Endothelial cell of umbilical vein (primary cell): ENCODE results near the gene SMARCC1. TPM values are rescaled to one million over a fixed set of nuclear protein-coding genes. Genes with fewer than 3 reads are reported as not detected.

ENCODE experiments used
- BruUV-seq: library from RNA; stranded (reverse); fragments of 400-500 nt; replicated peaks from 2 replicates; lab custom pipeline; 2021; lab: Mats Ljungman, UMichigan
- CTCF ChIA-PET: fragments of 300-600, 350-600 bp; sonication (Branson Sonifier 250); formaldehyde crosslinking; loops from one replicate; lab custom pipeline; 2021; ENCODE audit warnings: antibody characterized with exemption, inconsistent platforms; lab: Charles Lee
- POLR2A ChIA-PET: fragments of 300-600, 350-600 bp; sonication (Branson Sonifier 250); formaldehyde crosslinking; loops from one replicate; lab custom pipeline; 2021; ENCODE audit warnings: antibody characterized with exemption, inconsistent platforms; lab: Charles Lee
- DNase-seq: peaks from one replicate; pipeline ENCODE4 v3.0.0-alpha.2; 2011; ENCODE audit warnings: low read depth, low spot score
- FAIRE-seq: peaks from 2 replicates; lab custom pipeline; 2011; peaks lifted over from hg19 to GRCh38; lab: Jason Lieb, UNC
- H2AFZ ChIP-seq: 2 replicates; pipeline ENCODE4 v1.6.0; 2012; ENCODE audit warnings: low read depth, low read length, control low read depth, inconsistent platforms
- H3K27ac ChIP-seq: 2 replicates; pipeline ENCODE4 v1.5.1; 2011; ENCODE audit warnings: low read depth, mild to moderate bottlenecking, control low read depth, low read length, moderate library complexity; ENCODE audit not compliant: insufficient read depth
- H3K27me3 ChIP-seq, 2 experiments: 2 replicates each; pipeline versions ENCODE4 v1.6.0 to v1.6.1; 2011; ENCODE audit warnings: low read length in 2 of 2, mixed read lengths in 1 of 2; ENCODE audit not compliant: control insufficient read depth in 2 of 2, insufficient read depth in 2 of 2
- H3K36me3 ChIP-seq, 2 experiments: 2 replicates in 1 of 2; 3 replicates in 1 of 2; pipeline ENCODE4 v1.5.1; 2011; ENCODE audit warnings: low read length in 2 of 2, mild to moderate bottlenecking in 1 of 2, moderate library complexity in 1 of 2; ENCODE audit not compliant: control insufficient read depth in 2 of 2, insufficient read depth in 2 of 2; ENCODE audit errors: extremely low read depth in 1 of 2
- H3K4me1 ChIP-seq: 3 replicates; pipeline ENCODE4 v1.5.1; 2011; ENCODE audit warnings: mild to moderate bottlenecking, low read length; ENCODE audit not compliant: control insufficient read depth, insufficient read depth; ENCODE audit errors: extremely low read depth
- H3K4me2 ChIP-seq: 2 replicates; pipeline ENCODE4 v1.6.1; 2011; ENCODE audit warnings: low read length, control low read depth, mixed read lengths; ENCODE audit not compliant: insufficient read depth
- H3K4me3 ChIP-seq, 3 experiments: fragments of 200-600 bp in 1 of 3; sonication (generic), shearing (Covaris generic) in 1 of 3; replicated peaks in 1 of 3; 2 replicates each; pipeline ENCODE4 v1.5.1; 2011 to 2016; ENCODE audit warnings: control low read depth in 3 of 3, low read length in 3 of 3, mild to moderate bottlenecking in 2 of 3, inconsistent platforms in 1 of 3, low read depth in 1 of 3, moderate library complexity in 1 of 3; ENCODE audit not compliant: insufficient read depth in 1 of 3
- H3K79me2 ChIP-seq: 2 replicates; pipeline ENCODE4 v1.6.0; 2012; ENCODE audit warnings: low read length, inconsistent platforms; ENCODE audit not compliant: control insufficient read depth, insufficient read depth
- H3K9ac ChIP-seq: replicated peaks from 2 replicates; pipeline ENCODE3; 2011; ENCODE audit warnings: low read length, control low read depth; ENCODE audit not compliant: insufficient read depth; ENCODE audit errors: extremely low read depth
- H3K9me1 ChIP-seq: replicated peaks from 3 replicates; pipeline ENCODE4 v1.6.0; 2011; ENCODE audit warnings: mild to moderate bottlenecking, low read length; ENCODE audit not compliant: control insufficient read depth, insufficient read depth; ENCODE audit errors: extremely low read depth
- H3K9me3 ChIP-seq: replicated peaks from 2 replicates; pipeline ENCODE4 v1.5.1; 2012; ENCODE audit warnings: low read length, inconsistent platforms; ENCODE audit not compliant: control insufficient read depth, insufficient read depth
- H4K20me1 ChIP-seq: replicated peaks from 2 replicates; pipeline ENCODE3; 2011; ENCODE audit warnings: mild to moderate bottlenecking, low read length; ENCODE audit not compliant: control insufficient read depth, insufficient read depth; ENCODE audit errors: extremely low read depth
- CTCF ChIP-seq, 2 donors: IDR thresholded peaks; 1 replicate in 1 of 2; 2 replicates in 1 of 2; pipeline ENCODE4 v1.5.1; 2011; ENCODE audit warnings: low read length in 2 of 2, mild to moderate bottlenecking in 2 of 2, moderate library complexity in 2 of 2, control low read depth in 1 of 2, inconsistent platforms in 1 of 2, low read depth in 1 of 2; ENCODE audit not compliant: insufficient read depth in 1 of 2; ENCODE audit errors: extremely low read depth in 1 of 2
- EZH2 ChIP-seq: IDR thresholded peaks from 2 replicates; pipeline ENCODE4 v1.6.1; 2012; ENCODE audit warnings: borderline replicate concordance, low read depth, mild to moderate bottlenecking, moderate library complexity, low read length, inconsistent platforms; ENCODE audit not compliant: severe bottlenecking
- FOS ChIP-seq: IDR thresholded peaks from 2 replicates; pipeline ENCODE4 v1.6.1; 2011; ENCODE audit warnings: mild to moderate bottlenecking, low read length, moderate library complexity, borderline replicate concordance; ENCODE audit not compliant: insufficient read depth
- GATA2 ChIP-seq: IDR thresholded peaks from 2 replicates; pipeline ENCODE4 v1.7.0; 2011; ENCODE audit warnings: low read depth, mild to moderate bottlenecking, moderate library complexity, mixed read lengths, low read length; ENCODE audit not compliant: insufficient read length, insufficient read depth
- JUN ChIP-seq: IDR thresholded peaks from 2 replicates; pipeline ENCODE4 v1.6.1; 2011; ENCODE audit warnings: borderline replicate concordance, low read depth; ENCODE audit not compliant: insufficient read length, insufficient read depth
- MAX ChIP-seq: IDR thresholded peaks from 2 replicates; pipeline ENCODE4 v1.6.1; 2011; ENCODE audit not compliant: insufficient read depth, insufficient read length
- MYC ChIP-seq: IDR thresholded peaks from one replicate; pipeline ENCODE4 v1.6.1; 2011; ENCODE audit warnings: mild to moderate bottlenecking, low read depth, low read length
- POLR2A ChIP-seq: IDR thresholded peaks from 2 replicates; pipeline ENCODE4 v1.6.1; 2012; ENCODE audit warnings: low read depth, mild to moderate bottlenecking, control low read depth, low read length
- POLR2AphosphoS5 ChIP-seq: IDR thresholded peaks from 2 replicates; pipeline ENCODE4 v1.6.1; 2012; ENCODE audit warnings: low read depth, mild to moderate bottlenecking, control low read depth, low read length, moderate library complexity; ENCODE audit not compliant: insufficient read depth
- dilution Hi-C: fragments of 300-500 bp; cut with MboI; formaldehyde crosslinking; loops from one replicate; pipeline ENCODE4 v1.15.0; 2019; ENCODE audit warnings: low sequenced_read_pairs; ENCODE audit not compliant: extremely low pct_ligation_motif_present
- intact Hi-C: fragments of 100-400 bp; cut with micrococcal nuclease; formaldehyde crosslinking; loops from one replicate; pipeline ENCODE4 v1.10.0; 2022
- polyA plus RNA-seq, 4 experiments: library from polyadenylated mRNA; depleted of rRNA in 3 of 4; stranded (reverse) in 3 of 4; unstranded in 1 of 4; fragments of >200 nt; gene quantifications; 2 replicates each; pipeline versions ENCODE4 v1.2.1 to v1.2.3, GENCODE V29; 2011 to 2012; ENCODE audit warnings: missing spikeins in 1 of 4
- total RNA-seq: library from RNA; stranded (reverse); gene quantifications from 2 replicates; pipeline ENCODE4 v1.2.3, GENCODE V29; 2021

SMARCC1 gene
- total and polyA plus RNA-seq, 2 donors (not counting 3 experiments of a cell fraction or from before 2014, with no cell fraction given) = 23.0 to 138 TPM

GRCh38 chr3:47792699-47793098 is 11.0 kb upstream of the SMARCC1 start:
- BruUV-seq = no TSS peak
- no peak for DNase-seq
- H3K9me1 ChIP-seq = no peaks in the 10 kb centered on the region
- no peak for FAIRE-seq
- H3K4me3 ChIP-seq = no peak overlapping the region
- no peak overlapping the region for H2AFZ ChIP-seq
- H3K4me2 ChIP-seq = no peak overlapping the region
- no peak overlapping the region for H3K9ac ChIP-seq
- intact Hi-C loops = no loop called here
- no peaks in the 10 kb centered on the region for H4K20me1 ChIP-seq
- no peaks in the 10 kb centered on the region for H3K27me3 ChIP-seq
- ChIA-PET CTCF (no interaction called here), POLR2A (no interaction called here)
- no peaks in the 10 kb centered on the region for H3K79me2 ChIP-seq
- dilution Hi-C loops = no loop called here
- TF ChIP-seq MYC (no peak), CTCF (IDR thresholded peaks at IDR 0.05; ENCODE audit: extremely low read depth in 1 of 2, insufficient read depth in 1 of 2, low read depth in 1 of 2, low read length in 2 of 2) (no peak), EZH2 (no peak), POLR2A (no peak), GATA2 (no peak), JUN (no peak), MAX (no peak), POLR2AphosphoS5 (no peak), FOS (no peak)
- no peaks in the 10 kb centered on the region for H3K4me1 ChIP-seq
- H3K36me3 ChIP-seq = no peaks in the 10 kb centered on the region
- H3K27ac ChIP-seq = no peak overlapping the region
- H3K9me3 ChIP-seq = no peaks in the 10 kb centered on the region
